GM19467 (cell line): Measurements from ENCODE around the gene PTGS1.
"Not testable (repeated sequence)": the region's sequence is repeated elsewhere in the genome, so short reads cannot be mapped to it uniquely, and the experiment has no call there.

Source experiments
- ATAC-seq: cut with Tn5 transposase; IDR thresholded peaks from one replicate; pipeline ENCODE4 v1.9.1; 2021; ENCODE audit warnings: mild to moderate bottlenecking, moderate library complexity; ENCODE audit not compliant: unreplicated experiment

Gene PTGS1

GRCh38 chr9:122394265-122395125 lies 23.7 kb downstream of the PTGS1 start:
- no peak for ATAC-seq

- no peak for ATAC-seq
Measured at GRCh38 chr9:122396614-122397148, 25.9 kb downstream of the PTGS1 start.

- no peak for ATAC-seq
Measured at GRCh38 chr9:122397749-122398148, 26.9 kb downstream of the PTGS1 start.

- no peak for ATAC-seq
Measured at GRCh38 chr9:122398371-122398924, 27.6 kb downstream of the PTGS1 start.

- no peak for ATAC-seq
Measured at GRCh38 chr9:122401896-122402295, 31.1 kb downstream of the PTGS1 start.

GRCh38 chr9:122402403-122402871 lies 31.6 kb downstream of the PTGS1 start:
- no peak for ATAC-seq

- ATAC-seq, result no peak
Measured at GRCh38 chr9:122402874-122403273, 32.0 kb downstream of the PTGS1 start.

DNA sequence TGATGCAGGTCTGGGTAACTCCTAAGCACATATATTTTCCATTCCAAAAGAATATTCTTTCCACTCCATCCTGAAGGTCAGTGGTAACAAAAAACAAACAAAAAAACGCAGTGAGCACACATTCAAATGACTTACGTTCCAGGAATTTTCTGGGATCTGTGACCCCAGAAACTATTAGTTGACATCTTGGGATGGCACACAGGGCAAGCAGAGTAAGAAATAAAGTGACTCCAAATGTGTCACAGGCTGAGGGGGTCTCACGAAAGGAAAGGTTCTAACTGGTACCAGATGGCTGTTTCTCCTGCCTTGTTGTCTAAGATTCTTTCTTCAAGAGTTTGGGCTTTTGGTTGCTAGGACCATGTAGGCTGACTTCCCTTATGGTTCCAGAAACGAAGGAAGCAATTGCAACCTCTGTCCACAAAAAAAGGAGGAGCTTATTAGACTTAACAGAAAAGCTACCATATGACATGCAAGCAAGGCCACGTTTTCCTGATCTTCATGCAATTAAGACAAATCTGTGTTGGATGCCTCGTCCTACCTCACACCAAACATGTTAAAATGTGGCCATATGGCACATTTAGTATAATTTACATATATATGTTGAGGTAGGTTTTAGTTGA lies 32.7 kb downstream of the PTGS1 start:
- ATAC-seq, result no peak

DNA sequence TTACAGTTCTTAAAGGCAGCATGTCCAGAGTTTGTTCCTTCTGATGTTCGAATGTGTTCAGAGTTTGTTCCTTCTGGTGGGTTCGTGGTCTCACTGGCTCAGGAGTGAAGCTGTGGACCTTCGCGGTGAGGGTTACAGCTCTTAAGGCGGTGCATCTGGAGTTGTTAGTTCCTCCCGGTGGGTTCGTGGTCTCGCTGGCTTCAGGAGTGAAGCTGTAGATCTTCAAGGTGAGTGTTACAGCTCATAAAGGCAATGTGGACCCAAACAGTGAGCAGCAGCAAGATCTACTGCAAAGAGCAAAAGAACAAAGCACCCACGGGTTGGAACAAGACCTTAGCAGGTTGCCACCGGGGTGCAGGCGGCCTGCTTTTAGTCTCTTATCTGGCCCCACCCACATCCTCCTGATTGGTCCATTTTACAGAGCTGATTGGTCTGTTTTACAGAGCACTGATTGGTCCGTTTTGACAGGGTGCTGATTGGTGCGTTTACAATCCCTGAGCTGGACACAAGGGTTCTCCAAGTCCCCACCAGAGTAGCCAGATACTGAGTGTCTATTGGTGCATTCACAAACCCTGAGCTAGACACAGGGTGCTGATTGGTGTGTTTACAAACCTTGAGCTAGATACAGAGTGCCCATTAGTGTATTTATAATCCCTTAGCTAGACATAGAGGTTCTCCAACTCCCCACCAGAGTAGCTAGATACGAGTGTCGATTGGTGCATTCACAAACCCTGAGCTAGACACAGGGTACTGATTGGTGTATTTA lies 34.7 kb downstream of the PTGS1 start:
- not testable (repeated sequence) for ATAC-seq

- ATAC-seq, result no peak
Measured at GRCh38 chr9:122406070-122406890, 35.5 kb downstream of the PTGS1 start.

DNA sequence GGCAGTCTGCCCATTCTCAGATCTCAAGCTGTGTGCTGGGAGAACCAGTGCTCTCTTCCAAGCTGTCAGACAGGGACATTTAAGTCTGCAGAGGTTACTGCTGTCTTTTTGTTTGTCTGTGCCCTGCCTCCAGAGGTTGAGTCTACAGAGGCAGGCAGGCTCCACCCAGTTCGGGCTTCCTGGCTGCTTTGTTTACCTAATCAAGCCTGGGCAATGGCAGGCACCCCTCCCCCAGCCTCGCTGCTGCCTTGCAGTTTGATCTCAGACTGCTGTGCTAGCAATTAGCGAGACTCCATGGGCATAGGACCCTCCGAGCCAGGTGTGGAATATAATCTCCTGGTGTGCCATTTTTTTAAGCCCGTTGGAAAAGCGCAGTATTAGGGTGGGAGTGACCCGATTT lies 43.3 kb downstream of the PTGS1 start:
- not testable (repeated sequence) for ATAC-seq

GRCh38 chr9:122418016-122418415 lies 47.2 kb downstream of the PTGS1 start:
- no peak for ATAC-seq

DNA sequence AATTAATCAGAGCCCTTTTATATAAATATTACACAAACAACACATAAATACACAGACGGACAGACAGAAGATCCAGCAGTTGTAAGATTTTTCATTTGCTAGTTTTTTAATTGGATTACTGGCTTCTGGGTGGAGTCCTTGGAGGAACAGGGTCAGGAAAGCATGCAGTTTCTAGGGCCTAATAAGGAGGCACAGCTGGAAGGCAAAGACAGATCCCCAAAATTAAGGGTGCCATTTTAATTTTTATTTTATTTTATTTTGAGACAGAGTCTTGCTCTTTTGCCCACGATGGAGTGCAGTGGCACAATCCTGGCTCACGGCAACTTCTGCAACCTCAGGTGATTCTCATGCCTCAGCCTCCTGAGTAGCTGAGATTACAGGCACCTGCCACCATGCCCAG lies 49.5 kb downstream of the PTGS1 start:
- ATAC-seq, result no peak

- no peak for ATAC-seq
Measured at GRCh38 chr9:122425087-122425486, 54.3 kb downstream of the PTGS1 start.

DNA sequence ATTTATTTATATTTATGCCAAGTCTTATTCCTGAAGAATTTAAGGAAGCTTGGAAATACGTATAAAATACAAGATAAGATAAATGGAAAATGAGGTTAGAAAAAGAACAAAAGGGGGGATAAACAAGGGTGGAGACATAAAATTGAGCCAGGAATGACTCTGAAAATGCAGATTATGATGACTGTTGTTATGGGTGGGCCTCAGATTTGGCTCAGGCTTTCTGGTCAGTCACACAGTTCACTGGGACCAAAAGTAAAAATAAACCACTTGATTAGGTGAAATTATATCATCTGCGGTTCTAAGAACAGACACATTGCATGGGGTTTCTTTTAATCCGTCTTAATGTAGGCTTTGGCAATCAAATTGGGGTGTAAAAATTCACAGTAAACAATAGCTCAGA lies 55.9 kb downstream of the PTGS1 start:
- no peak for ATAC-seq

- ATAC-seq, result no peak
Measured at GRCh38 chr9:122442568-122442967, 71.7 kb downstream of the PTGS1 start.

GRCh38 chr9:122444041-122444733 lies 73.4 kb downstream of the PTGS1 start:
- ATAC-seq, result no peak
